Activated naive CD8-positive, alpha-beta T cell (primary cell): Measurements from ENCODE around the gene MAD1L1.

ENCODE experiments used
- H3K27ac Mint-ChIP-seq: one replicate; pipeline ENCODE4 v1.8.0; 2021; ENCODE audit warnings: mixed read lengths
- H3K27me3 Mint-ChIP-seq: one replicate; pipeline ENCODE4 v1.8.0; 2021; ENCODE audit warnings: mixed read lengths
- H3K36me3 Mint-ChIP-seq: one replicate; pipeline ENCODE4 v1.8.0; 2021; ENCODE audit warnings: mixed read lengths
- H3K4me1 Mint-ChIP-seq: one replicate; pipeline ENCODE4 v1.8.0; 2021; ENCODE audit warnings: low read depth, mixed read lengths
- H3K4me3 Mint-ChIP-seq: one replicate; pipeline ENCODE4 v1.8.0; 2021; ENCODE audit warnings: mild to moderate bottlenecking, mixed read lengths
- H3K9me3 Mint-ChIP-seq: one replicate; pipeline ENCODE4 v1.8.0; 2021; ENCODE audit warnings: low read depth, mixed read lengths

Gene MAD1L1

GRCh38 chr7:2034291-2035201, 198.2 kb downstream of the MAD1L1 start:
- H3K36me3 Mint-ChIP-seq = peaks cover 1% of the 10 kb centered on the region
- no peaks in the 10 kb centered on the region for H3K27me3 Mint-ChIP-seq
- H3K9me3 Mint-ChIP-seq = no peaks in the 10 kb centered on the region
- no peak overlapping the region for H3K4me3 Mint-ChIP-seq
- no peak overlapping the region for H3K27ac Mint-ChIP-seq
- H3K4me1 Mint-ChIP-seq = peaks cover 52% of the 10 kb centered on the region

DNA sequence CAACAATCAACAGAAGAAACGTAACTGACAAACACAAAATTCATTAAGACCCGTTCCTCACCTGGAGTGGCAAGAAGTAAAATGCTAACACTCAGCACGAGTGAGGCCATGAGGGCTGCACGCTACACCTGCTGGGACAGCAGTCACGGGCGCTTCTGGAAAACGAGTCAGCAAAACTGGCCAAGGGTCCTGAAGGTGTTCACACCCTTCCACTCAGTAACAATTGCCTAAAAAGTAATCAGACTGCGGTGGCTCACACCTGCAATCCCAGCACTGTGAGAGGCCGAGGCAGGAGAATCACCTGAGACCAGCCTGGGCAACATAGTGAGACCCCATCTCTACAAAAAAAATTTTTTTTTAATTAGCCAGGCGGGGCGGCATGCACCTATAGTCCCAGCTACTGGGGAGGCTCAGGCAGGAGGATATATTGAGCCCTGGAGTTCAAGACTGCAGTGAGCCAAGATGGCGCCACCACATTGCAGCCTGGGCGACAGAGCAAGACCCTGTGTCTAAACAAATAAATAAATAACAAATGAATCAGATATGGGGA, 199.1 kb downstream of the MAD1L1 start:
- peaks cover 46% of the 10 kb centered on the region for H3K4me1 Mint-ChIP-seq
- H3K27ac Mint-ChIP-seq = no peak overlapping the region
- H3K4me3 Mint-ChIP-seq = no peak overlapping the region
- H3K36me3 Mint-ChIP-seq = peaks cover 5% of the 10 kb centered on the region
- H3K27me3 Mint-ChIP-seq = no peaks in the 10 kb centered on the region
- no peaks in the 10 kb centered on the region for H3K9me3 Mint-ChIP-seq

DNA sequence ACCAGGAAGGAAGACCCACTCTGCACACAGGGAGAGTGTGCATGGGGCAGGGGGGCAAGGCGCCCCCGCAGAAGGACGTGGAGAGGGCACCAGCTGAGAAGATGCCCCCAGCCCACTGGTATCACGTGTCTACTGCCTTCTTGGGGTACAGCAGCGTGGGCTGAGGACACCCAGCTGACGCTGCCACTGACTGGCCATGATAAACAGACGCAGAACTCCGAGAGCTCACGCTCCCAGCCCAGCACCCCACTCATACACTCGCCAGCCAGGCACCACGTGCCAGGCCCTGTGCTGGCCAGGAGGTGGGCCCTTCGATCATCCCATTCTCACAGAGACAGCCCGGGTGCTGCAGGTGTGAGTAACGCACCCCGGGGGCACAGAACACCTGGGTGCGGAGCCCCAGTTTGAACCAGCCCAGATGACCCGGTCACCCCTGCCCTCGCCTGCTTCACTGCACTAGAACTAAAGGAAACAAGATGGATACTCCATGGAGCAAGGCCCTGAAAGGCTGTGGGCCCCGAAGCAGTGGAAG, 199.8 kb downstream of the MAD1L1 start:
- Mint-ChIP-seq H3K27me3 (no peaks in the 10 kb centered on the region), H3K4me3 (no peak overlapping the region), H3K9me3 (no peaks in the 10 kb centered on the region), H3K27ac (no peak overlapping the region), H3K4me1 (peaks cover 40% of the 10 kb centered on the region), H3K36me3 (peaks cover 7% of the 10 kb centered on the region)

- H3K4me1 Mint-ChIP-seq = peaks cover 33% of the 10 kb centered on the region
- no peak overlapping the region for H3K27ac Mint-ChIP-seq
- peaks cover 4% of the 10 kb centered on the region for H3K9me3 Mint-ChIP-seq
- peaks cover 9% of the 10 kb centered on the region for H3K36me3 Mint-ChIP-seq
- H3K27me3 Mint-ChIP-seq = no peaks in the 10 kb centered on the region
- no peak overlapping the region for H3K4me3 Mint-ChIP-seq
Observed at GRCh38 chr7:2032030-2032875, 200.5 kb downstream of the MAD1L1 start.

DNA sequence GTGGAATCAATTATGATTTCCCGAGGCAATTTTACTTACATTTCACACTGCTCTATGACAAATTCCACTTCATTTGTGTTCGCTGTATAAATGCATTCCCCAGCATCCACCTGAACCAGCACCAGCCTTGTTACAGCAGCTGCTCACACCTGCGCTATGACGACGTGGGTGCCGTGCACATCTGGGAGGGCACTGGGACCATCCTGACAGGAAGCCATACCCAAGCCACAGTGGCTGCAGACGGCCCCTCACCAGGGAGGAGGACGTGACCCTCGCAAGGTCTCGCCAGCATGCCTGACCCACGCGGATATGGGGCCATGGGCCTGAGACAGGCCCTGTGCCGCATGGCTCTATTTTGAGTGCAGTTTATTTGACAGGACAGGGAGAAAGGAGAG, 201.3 kb downstream of the MAD1L1 start:
- H3K9me3 Mint-ChIP-seq = peaks cover 7% of the 10 kb centered on the region
- H3K27ac Mint-ChIP-seq = no peak overlapping the region
- peaks cover 26% of the 10 kb centered on the region for H3K4me1 Mint-ChIP-seq
- H3K27me3 Mint-ChIP-seq = no peaks in the 10 kb centered on the region
- H3K36me3 Mint-ChIP-seq = peaks cover 11% of the 10 kb centered on the region
- H3K4me3 Mint-ChIP-seq = peak overlapping the region; percentile 62

DNA sequence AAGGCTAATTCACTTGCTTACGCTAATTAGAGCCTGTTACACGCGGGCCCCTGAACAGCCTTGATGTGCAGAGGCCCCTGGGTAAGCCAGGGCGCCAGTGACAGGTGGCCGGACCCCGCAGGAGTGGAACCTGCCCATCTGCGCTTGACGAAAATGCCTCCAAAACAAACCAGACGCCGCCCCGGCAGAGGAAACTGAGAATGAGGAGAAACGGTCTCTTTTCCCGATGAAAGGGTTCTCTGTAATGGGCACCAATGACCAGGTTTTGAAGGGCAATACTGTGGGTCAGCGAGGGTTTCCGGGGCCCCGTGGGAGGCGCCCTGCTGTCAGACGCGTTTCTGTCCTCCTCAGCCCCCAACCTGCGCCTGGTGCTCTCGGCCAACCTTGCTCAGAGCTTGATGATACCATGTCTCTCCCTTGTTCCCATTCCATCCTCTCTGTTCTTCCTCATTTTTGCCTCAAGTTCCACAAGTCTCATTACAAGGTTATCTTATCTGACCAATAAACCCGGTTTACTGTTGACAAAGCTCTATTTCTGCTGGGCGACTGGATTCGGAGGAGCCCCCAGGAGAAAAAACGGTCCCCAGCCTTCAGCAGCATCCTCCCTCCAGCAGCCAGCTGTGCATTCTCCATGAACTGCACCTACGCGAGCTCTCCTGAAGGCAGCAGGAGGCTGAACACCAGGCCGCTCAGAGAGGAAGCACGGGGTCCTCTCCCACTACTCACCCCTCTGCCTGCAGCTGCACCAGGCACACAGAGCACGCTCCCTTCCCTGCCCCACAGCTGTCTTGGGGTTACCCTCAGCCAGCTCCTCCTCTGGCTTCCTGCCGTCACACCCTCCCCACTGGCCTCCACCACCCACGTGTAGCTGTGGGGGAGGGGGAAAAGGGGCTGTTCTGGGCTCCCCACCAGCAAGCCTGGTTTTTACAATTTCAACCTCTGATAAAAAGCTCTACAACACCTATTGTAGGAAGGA, 202.0 kb downstream of the MAD1L1 start:
- Mint-ChIP-seq H3K36me3 (peaks cover 15% of the 10 kb centered on the region), H3K27me3 (no peaks in the 10 kb centered on the region), H3K4me3 (peak overlapping the region; percentile 62), H3K9me3 (peaks cover 12% of the 10 kb centered on the region), H3K4me1 (peaks cover 24% of the 10 kb centered on the region), H3K27ac (no peak overlapping the region)

- Mint-ChIP-seq H3K4me1 (peaks cover 24% of the 10 kb centered on the region), H3K9me3 (peaks cover 13% of the 10 kb centered on the region), H3K4me3 (no peak overlapping the region), H3K27me3 (no peaks in the 10 kb centered on the region), H3K27ac (no peak overlapping the region), H3K36me3 (peaks cover 15% of the 10 kb centered on the region)
Observed at GRCh38 chr7:2029936-2030335, 202.8 kb downstream of the MAD1L1 start.

- Mint-ChIP-seq H3K4me1 (peaks cover 24% of the 10 kb centered on the region), H3K4me3 (no peak overlapping the region)
Observed at GRCh38 chr7:2029211-2029905, 203.4 kb downstream of the MAD1L1 start.

DNA sequence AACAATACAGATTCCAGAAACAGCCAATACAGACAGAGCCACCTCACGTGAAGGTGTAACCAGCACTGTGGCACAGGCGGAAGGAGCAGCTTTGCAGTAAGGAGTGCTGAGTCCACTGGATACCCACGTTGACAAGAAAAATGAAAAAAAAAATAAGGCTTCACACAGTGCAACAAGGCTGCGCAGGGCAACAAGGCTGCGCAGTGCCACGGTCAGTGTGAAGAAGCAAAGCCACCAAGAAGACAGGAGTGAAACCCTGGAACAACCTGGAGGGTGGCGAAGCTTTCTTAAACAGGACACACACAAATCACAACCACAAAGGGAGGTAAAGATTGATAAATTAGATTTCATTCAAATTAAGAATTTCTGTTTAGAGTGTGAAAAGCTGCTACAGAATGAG, 204.0 kb downstream of the MAD1L1 start:
- Mint-ChIP-seq H3K9me3 (peaks cover 19% of the 10 kb centered on the region), H3K27me3 (no peaks in the 10 kb centered on the region), H3K4me3 (no peak overlapping the region), H3K36me3 (peaks cover 24% of the 10 kb centered on the region), H3K4me1 (peaks cover 24% of the 10 kb centered on the region), H3K27ac (no peak overlapping the region)

More at GRCh38 chr7:2029211-2029905, 203.4 kb downstream of the MAD1L1 start:
- no peak overlapping the region for H3K27ac Mint-ChIP-seq
- H3K27me3 Mint-ChIP-seq = no peaks in the 10 kb centered on the region
- peaks cover 19% of the 10 kb centered on the region for H3K9me3 Mint-ChIP-seq
- H3K36me3 Mint-ChIP-seq = peaks cover 19% of the 10 kb centered on the region

- H3K4me1 Mint-ChIP-seq = peaks cover 15% of the 10 kb centered on the region
- no peak overlapping the region for H3K4me3 Mint-ChIP-seq
- no peak overlapping the region for H3K27ac Mint-ChIP-seq
- no peaks in the 10 kb centered on the region for H3K27me3 Mint-ChIP-seq
- H3K9me3 Mint-ChIP-seq = peaks cover 19% of the 10 kb centered on the region
- peaks cover 28% of the 10 kb centered on the region for H3K36me3 Mint-ChIP-seq
Observed at GRCh38 chr7:2025188-2025587, 207.6 kb downstream of the MAD1L1 start.

GRCh38 chr7:2024567-2024918, 208.2 kb downstream of the MAD1L1 start:
- Mint-ChIP-seq H3K9me3 (peaks cover 19% of the 10 kb centered on the region), H3K4me3 (no peak overlapping the region), H3K4me1 (peaks cover 19% of the 10 kb centered on the region), H3K27ac (no peak overlapping the region), H3K36me3 (peaks cover 30% of the 10 kb centered on the region), H3K27me3 (no peaks in the 10 kb centered on the region)

DNA sequence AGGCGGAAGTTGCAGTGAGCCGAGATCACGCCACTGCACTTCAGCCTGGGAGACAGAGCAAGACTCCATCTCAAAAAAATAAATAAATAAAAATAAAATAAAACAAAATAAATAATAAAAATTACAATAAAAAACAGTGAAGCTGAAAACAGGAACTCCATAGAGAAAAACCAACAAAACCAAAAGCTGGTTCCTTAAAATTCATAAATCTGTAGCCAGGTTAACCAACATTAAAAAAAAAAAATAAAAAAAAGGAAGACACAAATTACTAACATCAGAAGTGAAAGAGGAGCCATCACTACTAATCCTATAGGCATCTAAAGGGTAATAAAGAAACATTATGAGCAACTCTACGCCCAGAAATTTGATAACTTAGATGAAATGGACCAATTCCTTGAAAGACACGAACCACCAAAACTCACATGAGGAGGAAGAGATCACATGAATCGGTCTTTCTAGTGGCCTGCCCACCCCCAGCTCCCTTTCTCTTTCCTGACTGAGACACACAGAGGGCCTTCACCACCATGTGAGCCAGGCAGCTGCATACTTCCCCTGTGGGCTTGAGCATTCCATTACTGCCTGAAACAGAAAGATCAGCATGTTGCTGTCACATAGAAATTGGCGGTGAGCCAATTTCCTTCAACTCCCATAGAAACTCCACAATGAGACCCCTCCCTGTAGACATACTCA, 208.7 kb downstream of the MAD1L1 start:
- Mint-ChIP-seq H3K4me3 (no peak overlapping the region), H3K9me3 (peaks cover 19% of the 10 kb centered on the region), H3K4me1 (peaks cover 20% of the 10 kb centered on the region), H3K36me3 (peaks cover 27% of the 10 kb centered on the region), H3K27me3 (no peaks in the 10 kb centered on the region), H3K27ac (no peak overlapping the region)

GRCh38 chr7:2022737-2023250, 210.0 kb downstream of the MAD1L1 start:
- Mint-ChIP-seq H3K36me3 (peaks cover 23% of the 10 kb centered on the region), H3K27me3 (no peaks in the 10 kb centered on the region), H3K27ac (no peak overlapping the region), H3K4me3 (no peak overlapping the region), H3K9me3 (peaks cover 19% of the 10 kb centered on the region), H3K4me1 (peaks cover 23% of the 10 kb centered on the region)
